GM21717 (cell line): ENCODE data around the gene NCOA1.
"Not testable (repeated sequence)": the region's sequence is repeated elsewhere in the genome, so short reads cannot be mapped to it uniquely, and the experiment has no call there.

Source experiments
- ATAC-seq: cut with Tn5 transposase; IDR thresholded peaks from one replicate; pipeline ENCODE4 v1.9.1; 2021; ENCODE audit warnings: mild to moderate bottlenecking, moderate library complexity; ENCODE audit not compliant: unreplicated experiment

The NCOA1 gene

GRCh38 chr2:24676493-24676892 lies 185.4 kb downstream of the NCOA1 start:
- no peak for ATAC-seq

- ATAC-seq: not testable (repeated sequence)
Measured at GRCh38 chr2:24678066-24678465, 187.0 kb downstream of the NCOA1 start.

- no peak for ATAC-seq
Measured at GRCh38 chr2:24680196-24680595, 189.1 kb downstream of the NCOA1 start.

- no peak for ATAC-seq
Measured at GRCh38 chr2:24682304-24682703, 191.2 kb downstream of the NCOA1 start.

- no peak for ATAC-seq
Measured at GRCh38 chr2:24683408-24683807, 192.4 kb downstream of the NCOA1 start.

GRCh38 chr2:24690524-24690923 lies 199.5 kb downstream of the NCOA1 start:
- no peak for ATAC-seq

GRCh38 chr2:24691806-24692205 lies 200.8 kb downstream of the NCOA1 start:
- no peak for ATAC-seq

- ATAC-seq: no peak
Measured at GRCh38 chr2:24697792-24698191, 206.7 kb downstream of the NCOA1 start.

GRCh38 chr2:24702800-24703199 lies 211.7 kb downstream of the NCOA1 start:
- no peak for ATAC-seq

- ATAC-seq: no peak
Measured at GRCh38 chr2:24704692-24705091, 213.6 kb downstream of the NCOA1 start.

- ATAC-seq: no peak
Measured at GRCh38 chr2:24707143-24707542, 216.1 kb downstream of the NCOA1 start.

GRCh38 chr2:24708537-24709152 lies 217.6 kb downstream of the NCOA1 start:
- ATAC-seq: no peak

- ATAC-seq: no peak
Measured at GRCh38 chr2:24710806-24711205, 219.8 kb downstream of the NCOA1 start.

- ATAC-seq: no peak
Measured at GRCh38 chr2:24711865-24712264, 220.8 kb downstream of the NCOA1 start.

GRCh38 chr2:24712296-24712695 lies 221.2 kb downstream of the NCOA1 start:
- no peak for ATAC-seq

- ATAC-seq: no peak
Measured at GRCh38 chr2:24717263-24717951, 226.4 kb downstream of the NCOA1 start.

- peak; percentile 66 for ATAC-seq
Measured at GRCh38 chr2:24720310-24720709, 229.3 kb downstream of the NCOA1 start.

- no peak for ATAC-seq
Measured at GRCh38 chr2:24721470-24721869, 230.4 kb downstream of the NCOA1 start.

GRCh38 chr2:24722141-24722790 lies 231.2 kb downstream of the NCOA1 start:
- no peak for ATAC-seq

- ATAC-seq: no peak
Measured at GRCh38 chr2:24723191-24723590, 232.1 kb downstream of the NCOA1 start.

GRCh38 chr2:24723665-24724064 lies 232.6 kb downstream of the NCOA1 start:
- ATAC-seq: no peak

- ATAC-seq: no peak
Measured at GRCh38 chr2:24724111-24724775, 233.2 kb downstream of the NCOA1 start.
